Astrocyte (in vitro differentiated cells and primary cell): ENCODE measurements around the gene ARF1. TPM values are rescaled to one million over a fixed set of nuclear protein-coding genes. Genes with fewer than 3 reads are reported as not detected.

Experiments
- DNase-seq: peaks from one replicate; pipeline ENCODE4 v3.0.0-alpha.2; 2010; ENCODE audit warnings: low read depth
- FAIRE-seq: peaks from 2 replicates; lab custom pipeline; 2011; peaks lifted over from hg19 to GRCh38; lab: Jason Lieb, UNC
- H2AFZ ChIP-seq: 2 replicates; pipeline ENCODE4 v1.6.0; 2012; ENCODE audit warnings: low read depth, low read length, inconsistent platforms
- H3K27ac ChIP-seq: 2 replicates; pipeline ENCODE4 v1.5.1; 2011; ENCODE audit warnings: low read depth, low read length, inconsistent platforms
- H3K27me3 ChIP-seq: 2 replicates; pipeline ENCODE4 v1.6.0; 2011; ENCODE audit warnings: low read length, inconsistent platforms; ENCODE audit not compliant: insufficient read depth
- H3K36me3 ChIP-seq: 2 replicates; pipeline ENCODE4 v1.5.1; 2011; ENCODE audit warnings: low read length, inconsistent platforms; ENCODE audit not compliant: insufficient read depth
- H3K4me1 ChIP-seq: 2 replicates; pipeline ENCODE4 v1.5.1; 2011; ENCODE audit warnings: low read length, inconsistent platforms; ENCODE audit not compliant: insufficient read depth
- H3K4me2 ChIP-seq: 2 replicates; pipeline ENCODE4 v1.6.0; 2012; ENCODE audit warnings: low read length, inconsistent platforms
- H3K4me3 ChIP-seq: 2 replicates; pipeline ENCODE4 v1.5.1; 2011; ENCODE audit warnings: low read depth, mild to moderate bottlenecking, low read length, inconsistent platforms; ENCODE audit not compliant: insufficient read depth
- H3K79me2 ChIP-seq: 2 replicates; pipeline ENCODE4 v1.6.0; 2012; ENCODE audit warnings: mild to moderate bottlenecking, low read length, inconsistent platforms; ENCODE audit not compliant: insufficient read depth
- H3K9ac ChIP-seq: 2 replicates; pipeline ENCODE4 v1.6.0; 2012; ENCODE audit warnings: mild to moderate bottlenecking, low read length, inconsistent platforms
- H3K9me3 ChIP-seq: 2 replicates; pipeline ENCODE4 v1.5.1; 2012; ENCODE audit warnings: low read depth, mild to moderate bottlenecking, low read length, inconsistent platforms; ENCODE audit not compliant: insufficient read depth
- H4K20me1 ChIP-seq: 2 replicates; pipeline ENCODE4 v1.6.0; 2012; ENCODE audit warnings: low read length, inconsistent platforms; ENCODE audit not compliant: insufficient read depth
- H3K27ac Mint-ChIP-seq: one replicate; pipeline ENCODE4 v1.8.0; 2021; ENCODE audit warnings: mild to moderate bottlenecking, mixed read lengths; ENCODE audit not compliant: unreplicated experiment
- H3K27me3 Mint-ChIP-seq: one replicate; pipeline ENCODE4 v1.8.0; 2021; ENCODE audit warnings: low read depth, mixed read lengths; ENCODE audit not compliant: unreplicated experiment
- H3K36me3 Mint-ChIP-seq: one replicate; pipeline ENCODE4 v1.8.0; 2021; ENCODE audit warnings: low read depth, mixed read lengths; ENCODE audit not compliant: unreplicated experiment
- H3K4me1 Mint-ChIP-seq: one replicate; pipeline ENCODE4 v1.8.0; 2021; ENCODE audit warnings: low read depth, mixed read lengths; ENCODE audit not compliant: unreplicated experiment
- H3K4me3 Mint-ChIP-seq: one replicate; pipeline ENCODE4 v1.8.0; 2021; ENCODE audit warnings: mild to moderate bottlenecking, moderate library complexity, mixed read lengths; ENCODE audit not compliant: unreplicated experiment
- H3K9me3 Mint-ChIP-seq: one replicate; pipeline ENCODE4 v1.8.0; 2021; ENCODE audit warnings: mild to moderate bottlenecking, mixed read lengths; ENCODE audit not compliant: unreplicated experiment
- EZH2 ChIP-seq: IDR thresholded peaks from 2 replicates; pipeline ENCODE4 v1.6.1; 2012; ENCODE audit warnings: mild to moderate bottlenecking, low read length, inconsistent platforms; ENCODE audit not compliant: insufficient read depth
- total RNA-seq: library from RNA; stranded (reverse); gene quantifications from 2 replicates; pipeline ENCODE4 v1.2.1, GENCODE V29; 2021
- TF ChIP-seq, protein P1 (sequence below): IDR thresholded peaks from 2 replicates; pipeline ENCODE4 v1.5.1; 2011; ENCODE audit warnings: low read depth, mild to moderate bottlenecking, inconsistent platforms, low read length, moderate library complexity; ENCODE audit not compliant: insufficient read depth

Gene ARF1
- total RNA-seq, 1 donor from 2014 or later: 431 TPM

DNA sequence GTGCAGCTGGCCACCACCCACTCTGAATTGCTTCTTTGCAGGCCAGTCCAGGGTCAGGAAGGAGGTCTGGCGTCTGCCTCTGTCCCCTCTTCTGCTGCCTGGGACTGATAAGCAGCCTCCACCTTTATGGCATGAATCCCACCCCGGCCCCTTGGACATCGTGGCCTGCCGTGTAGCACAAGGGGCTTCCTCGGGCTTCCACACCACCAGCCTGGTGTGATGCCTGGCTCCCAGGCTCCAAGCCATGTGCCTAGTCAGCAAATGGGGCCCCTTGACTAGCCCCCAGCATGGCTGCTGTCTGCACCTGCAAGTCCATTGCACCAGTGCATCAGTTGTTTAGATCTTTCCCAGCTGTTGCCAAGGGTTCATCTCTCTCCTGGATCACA is 9.9 kb upstream of the ARF1 start:
- Histone ChIP-seq H4K20me1 (peaks cover 20% of the 10 kb centered on the region), H3K4me2 (no peak overlapping the region), H3K4me1 (no peaks in the 10 kb centered on the region), H3K4me3 (no peak overlapping the region), H3K27ac (no peak overlapping the region), H3K9me3 (no peaks in the 10 kb centered on the region), H3K36me3 (no peaks in the 10 kb centered on the region), H3K9ac (no peak overlapping the region), H3K27me3 (no peaks in the 10 kb centered on the region), H3K79me2 (no peaks in the 10 kb centered on the region), H2AFZ (no peak overlapping the region)
- peaks cover 4% of the 10 kb centered on the region for H3K9me3 Mint-ChIP-seq
- H3K27me3 Mint-ChIP-seq: peaks cover 40% of the 10 kb centered on the region
- TF ChIP-seq, protein P1, sequence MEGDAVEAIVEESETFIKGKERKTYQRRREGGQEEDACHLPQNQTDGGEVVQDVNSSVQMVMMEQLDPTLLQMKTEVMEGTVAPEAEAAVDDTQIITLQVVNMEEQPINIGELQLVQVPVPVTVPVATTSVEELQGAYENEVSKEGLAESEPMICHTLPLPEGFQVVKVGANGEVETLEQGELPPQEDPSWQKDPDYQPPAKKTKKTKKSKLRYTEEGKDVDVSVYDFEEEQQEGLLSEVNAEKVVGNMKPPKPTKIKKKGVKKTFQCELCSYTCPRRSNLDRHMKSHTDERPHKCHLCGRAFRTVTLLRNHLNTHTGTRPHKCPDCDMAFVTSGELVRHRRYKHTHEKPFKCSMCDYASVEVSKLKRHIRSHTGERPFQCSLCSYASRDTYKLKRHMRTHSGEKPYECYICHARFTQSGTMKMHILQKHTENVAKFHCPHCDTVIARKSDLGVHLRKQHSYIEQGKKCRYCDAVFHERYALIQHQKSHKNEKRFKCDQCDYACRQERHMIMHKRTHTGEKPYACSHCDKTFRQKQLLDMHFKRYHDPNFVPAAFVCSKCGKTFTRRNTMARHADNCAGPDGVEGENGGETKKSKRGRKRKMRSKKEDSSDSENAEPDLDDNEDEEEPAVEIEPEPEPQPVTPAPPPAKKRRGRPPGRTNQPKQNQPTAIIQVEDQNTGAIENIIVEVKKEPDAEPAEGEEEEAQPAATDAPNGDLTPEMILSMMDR: no peak
- TF ChIP-seq EZH2: no peak
- DNase-seq (no peak), FAIRE-seq (no peak)
- no peaks in the 10 kb centered on the region for H3K4me1 Mint-ChIP-seq
- no peak overlapping the region for H3K4me3 Mint-ChIP-seq
- H3K36me3 Mint-ChIP-seq: no peaks in the 10 kb centered on the region
- no peak overlapping the region for H3K27ac Mint-ChIP-seq

DNA sequence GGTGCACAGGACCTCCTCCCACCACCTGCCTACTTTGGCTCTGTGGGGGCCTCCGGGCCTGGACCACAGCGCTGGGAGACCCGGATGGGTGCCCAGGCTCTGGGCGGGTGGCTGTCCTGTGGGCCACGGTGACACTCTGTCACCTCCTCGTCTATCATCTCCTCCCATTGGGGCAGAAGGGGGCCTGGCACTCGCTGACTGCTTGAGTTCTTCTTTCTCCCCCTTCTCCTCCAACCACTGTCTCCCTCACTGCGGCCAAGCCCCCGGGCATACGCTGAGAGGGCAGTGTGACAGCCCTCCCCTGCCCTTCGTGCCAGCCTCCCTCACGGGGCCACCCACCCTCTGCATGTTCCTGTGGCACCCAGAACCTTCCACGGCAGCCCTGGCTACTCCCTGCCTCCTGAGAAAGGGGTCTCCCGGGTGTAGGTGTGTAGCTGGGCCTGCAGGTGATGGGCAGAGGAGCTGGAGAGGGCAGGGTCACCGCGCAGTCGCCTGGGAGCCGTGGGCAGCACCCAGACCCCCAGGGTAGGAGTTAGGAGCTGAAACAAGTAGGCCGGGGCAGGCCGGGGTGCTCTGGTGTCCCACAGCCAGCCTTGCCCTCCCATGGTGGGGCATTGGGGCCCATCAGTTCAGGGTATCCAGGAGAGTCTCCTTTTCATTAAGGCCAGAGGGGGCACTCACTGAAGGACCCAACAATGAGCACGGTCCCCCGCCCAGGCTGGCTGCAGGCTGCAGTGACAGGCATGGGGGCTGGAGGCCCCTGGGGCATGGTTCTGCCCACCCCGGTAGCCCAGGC is 9.2 kb upstream of the ARF1 start:
- H3K4me3 ChIP-seq: no peak overlapping the region
- Mint-ChIP-seq H3K4me1 (no peaks in the 10 kb centered on the region), H3K27ac (no peak overlapping the region), H3K9me3 (peaks cover 4% of the 10 kb centered on the region), H3K27me3 (peaks cover 41% of the 10 kb centered on the region), H3K36me3 (no peaks in the 10 kb centered on the region), H3K4me3 (no peak overlapping the region)
- H4K20me1 ChIP-seq: peaks cover 20% of the 10 kb centered on the region
- H3K4me1 ChIP-seq: no peaks in the 10 kb centered on the region
- H3K27ac ChIP-seq: no peak overlapping the region
- H3K36me3 ChIP-seq: no peaks in the 10 kb centered on the region
- TF ChIP-seq EZH2: no peak
- TF ChIP-seq, protein P1: no peak
- H3K4me2 ChIP-seq: no peak overlapping the region
- no peaks in the 10 kb centered on the region for H3K79me2 ChIP-seq
- H2AFZ ChIP-seq: no peak overlapping the region
- FAIRE-seq: no peak
- no peak for DNase-seq
- no peaks in the 10 kb centered on the region for H3K9me3 ChIP-seq
- H3K27me3 ChIP-seq: no peaks in the 10 kb centered on the region
- H3K9ac ChIP-seq: no peak overlapping the region
